Hepatocyte (in vitro differentiated cells): ENCODE results near the gene TBX10. TPM values are rescaled to one million over a fixed set of nuclear protein-coding genes. Genes with fewer than 3 reads are reported as not detected.

Experiments
- DNase-seq: peaks from one replicate; pipeline ENCODE4 v3.0.0-alpha.2; 2016; ENCODE audit warnings: low spot score
- H2AFZ ChIP-seq: fragments of 200-600 bp; sonication (generic); 2 replicates; pipeline ENCODE4 v1.6.0; 2016; ENCODE audit warnings: antibody characterized with exemption, mild to moderate bottlenecking
- H3K27ac ChIP-seq: fragments of 200-600 bp; sonication (generic); 2 replicates; pipeline ENCODE4 v1.5.1; 2016; ENCODE audit warnings: mild to moderate bottlenecking
- H3K27me3 ChIP-seq: fragments of 200-600 bp; sonication (generic); 2 replicates; pipeline ENCODE4 v1.6.1; 2016
- H3K36me3 ChIP-seq: fragments of 200-600 bp; sonication (generic); replicated peaks from 2 replicates; pipeline ENCODE4 v1.5.1; 2016; ENCODE audit warnings: low read depth; ENCODE audit not compliant: insufficient read depth
- H3K4me1 ChIP-seq: fragments of 200-600 bp; sonication (generic); 2 replicates; pipeline ENCODE4 v1.5.1; 2016; ENCODE audit warnings: mild to moderate bottlenecking, moderate library complexity; ENCODE audit not compliant: insufficient read depth
- H3K4me2 ChIP-seq: fragments of 200-600 bp; sonication (generic); 2 replicates; pipeline ENCODE4 v1.6.0; 2016
- H3K4me3 ChIP-seq: fragments of 200-600 bp; sonication (generic); 2 replicates; pipeline ENCODE4 v1.5.1; 2016; ENCODE audit warnings: mild to moderate bottlenecking
- H3K79me2 ChIP-seq: fragments of 200-600 bp; sonication (generic); 2 replicates; pipeline ENCODE4 v1.6.0; 2017; ENCODE audit warnings: mild to moderate bottlenecking
- H3K9me2 ChIP-seq: fragments of 200-600 bp; sonication (generic); replicated peaks from 2 replicates; pipeline ENCODE4 v1.6.0; 2017; ENCODE audit warnings: mild to moderate bottlenecking; ENCODE audit not compliant: insufficient read depth
- H3K9me3 ChIP-seq: fragments of 200-600 bp; sonication (generic); 2 replicates; pipeline ENCODE4 v1.5.1; 2016; ENCODE audit warnings: low read depth, mild to moderate bottlenecking
- H4K20me1 ChIP-seq: fragments of 200-600 bp; sonication (generic); 2 replicates; pipeline ENCODE4 v1.6.0; 2016; ENCODE audit warnings: mild to moderate bottlenecking; ENCODE audit not compliant: insufficient read depth, poor library complexity, severe bottlenecking
- EZH2 ChIP-seq: fragments of 200-600 bp; sonication (generic); IDR thresholded peaks from 2 replicates; pipeline ENCODE4 v1.6.1; 2016; ENCODE audit warnings: antibody characterized with exemption, mild to moderate bottlenecking, borderline replicate concordance
- EZH2phosphoT487 ChIP-seq: fragments of 200-600 bp; sonication (generic); IDR thresholded peaks from one replicate; pipeline ENCODE4 v1.6.1; 2018; ENCODE audit warnings: antibody characterized with exemption, mild to moderate bottlenecking, low read depth, moderate library complexity; ENCODE audit not compliant: unreplicated experiment, severe bottlenecking
- WGBS: methylation state at CpG from one replicate; pipeline ENCODE4 v1.1.6; 2016; ENCODE audit warnings: low lambda C conversion rate; ENCODE audit errors: missing lambda C conversion rate; 5-methylcytosine and 5-hydroxymethylcytosine counted together
- polyA plus RNA-seq: library from polyadenylated mRNA; unstranded; fragments of >200 nt; fragmentation: Nextera tagmentation; extraction: Ambion mirVana; gene quantifications from 2 replicates; pipeline ENCODE4 v1.2.1, GENCODE V29; 2016
- total RNA-seq: library from RNA; depleted of rRNA; stranded (reverse); fragments of >200 nt; gene quantifications from 2 replicates; pipeline ENCODE4 v1.2.3, GENCODE V29; 2014
- TF ChIP-seq, protein P1 (sequence below): fragments of 200-600 bp; sonication (generic); IDR thresholded peaks from 2 replicates; pipeline ENCODE4 v1.5.1; 2016; ENCODE audit warnings: antibody characterized with exemption, mild to moderate bottlenecking; ENCODE audit not compliant: poor library complexity

Gene TBX10
- total and polyA plus RNA-seq, 2 experiments from 2014 or later: 0.34 to 0.70 TPM

DNA sequence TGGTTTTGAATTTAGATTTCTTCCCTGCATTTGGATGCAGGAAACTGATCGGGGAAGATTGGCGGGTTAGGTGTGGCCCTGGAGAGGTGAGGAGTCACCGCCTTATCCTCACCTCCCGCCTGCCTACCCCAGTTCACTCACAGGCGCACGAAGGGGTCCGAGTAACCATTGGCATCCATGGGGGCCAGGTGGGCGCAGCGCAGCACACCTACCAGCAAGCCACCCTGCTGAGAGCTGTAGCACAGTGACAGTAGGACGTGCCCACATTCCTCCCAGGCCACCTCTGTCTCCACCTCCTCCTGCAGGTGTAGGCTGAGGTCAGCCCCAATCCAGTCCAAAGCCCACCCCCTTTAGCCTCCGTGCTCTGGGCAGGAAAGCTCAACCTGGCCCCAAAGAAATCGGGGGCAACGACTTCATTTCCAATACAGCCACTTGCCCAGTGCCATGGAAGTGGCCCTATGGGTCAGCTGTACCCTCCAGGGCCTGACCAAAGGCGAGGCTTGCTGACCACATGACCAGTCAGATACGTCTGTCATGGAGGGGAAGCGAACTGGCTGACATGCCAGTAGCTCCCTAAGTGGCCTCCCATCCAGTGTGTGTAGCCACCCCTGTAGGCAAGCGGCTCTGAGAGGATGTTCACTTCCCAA is 26.1 kb downstream of the TBX10 start:
- H3K4me1 ChIP-seq: no peaks in the 10 kb centered on the region
- H3K27ac ChIP-seq: peak overlapping the region; percentile 42
- H3K36me3 ChIP-seq: no peaks in the 10 kb centered on the region
- no peaks in the 10 kb centered on the region for H3K27me3 ChIP-seq
- TF ChIP-seq, protein P1, sequence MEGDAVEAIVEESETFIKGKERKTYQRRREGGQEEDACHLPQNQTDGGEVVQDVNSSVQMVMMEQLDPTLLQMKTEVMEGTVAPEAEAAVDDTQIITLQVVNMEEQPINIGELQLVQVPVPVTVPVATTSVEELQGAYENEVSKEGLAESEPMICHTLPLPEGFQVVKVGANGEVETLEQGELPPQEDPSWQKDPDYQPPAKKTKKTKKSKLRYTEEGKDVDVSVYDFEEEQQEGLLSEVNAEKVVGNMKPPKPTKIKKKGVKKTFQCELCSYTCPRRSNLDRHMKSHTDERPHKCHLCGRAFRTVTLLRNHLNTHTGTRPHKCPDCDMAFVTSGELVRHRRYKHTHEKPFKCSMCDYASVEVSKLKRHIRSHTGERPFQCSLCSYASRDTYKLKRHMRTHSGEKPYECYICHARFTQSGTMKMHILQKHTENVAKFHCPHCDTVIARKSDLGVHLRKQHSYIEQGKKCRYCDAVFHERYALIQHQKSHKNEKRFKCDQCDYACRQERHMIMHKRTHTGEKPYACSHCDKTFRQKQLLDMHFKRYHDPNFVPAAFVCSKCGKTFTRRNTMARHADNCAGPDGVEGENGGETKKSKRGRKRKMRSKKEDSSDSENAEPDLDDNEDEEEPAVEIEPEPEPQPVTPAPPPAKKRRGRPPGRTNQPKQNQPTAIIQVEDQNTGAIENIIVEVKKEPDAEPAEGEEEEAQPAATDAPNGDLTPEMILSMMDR: no peak
- no peak for TF ChIP-seq EZH2phosphoT487
- no peak for TF ChIP-seq EZH2
- H4K20me1 ChIP-seq: no peaks in the 10 kb centered on the region
- H3K9me2 ChIP-seq: no peaks in the 10 kb centered on the region
- H3K4me2 ChIP-seq: peak overlapping the region; percentile 70
- H2AFZ ChIP-seq: no peak overlapping the region
- H3K79me2 ChIP-seq: peaks cover 4% of the 10 kb centered on the region
- H3K9me3 ChIP-seq: no peaks in the 10 kb centered on the region
- H3K4me3 ChIP-seq: no peak overlapping the region
- WGBS: 94% methylated on average over 17 of the region's 17 CpGs
- no peak for DNase-seq

DNA sequence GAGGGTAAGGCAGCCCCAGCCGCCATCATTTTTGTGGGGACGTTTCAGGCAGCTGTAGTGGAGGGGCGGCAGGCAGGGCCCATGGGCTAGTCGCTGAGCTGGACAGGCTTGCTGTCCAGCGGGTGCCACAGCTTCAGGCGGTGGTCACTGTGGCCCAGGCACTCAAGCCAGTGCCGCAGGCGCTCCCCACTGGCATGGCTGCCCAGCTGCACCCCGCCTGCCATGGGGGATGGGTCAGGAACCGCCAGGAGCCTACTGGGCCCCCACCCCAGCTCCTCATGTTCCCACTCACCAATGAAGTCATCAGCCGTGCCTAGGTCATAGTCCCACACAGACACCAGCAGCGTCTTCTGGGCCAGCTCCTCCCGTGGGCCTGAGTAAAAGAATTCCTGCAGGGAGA is 26.8 kb downstream of the TBX10 start:
- Histone ChIP-seq H2AFZ (no peak overlapping the region), H3K9me3 (no peaks in the 10 kb centered on the region), H3K27me3 (no peaks in the 10 kb centered on the region), H3K4me2 (no peak overlapping the region), H3K4me1 (peaks cover 1% of the 10 kb centered on the region), H3K27ac (no peak overlapping the region), H4K20me1 (no peaks in the 10 kb centered on the region), H3K9me2 (no peaks in the 10 kb centered on the region), H3K36me3 (no peaks in the 10 kb centered on the region), H3K4me3 (no peak overlapping the region), H3K79me2 (peaks cover 9% of the 10 kb centered on the region)
- TF ChIP-seq, protein P1: no peak
- no peak for TF ChIP-seq EZH2phosphoT487
- no peak for TF ChIP-seq EZH2
- DNase-seq: no peak
- WGBS: 94% methylated on average over 13 of the region's 13 CpGs

DNA sequence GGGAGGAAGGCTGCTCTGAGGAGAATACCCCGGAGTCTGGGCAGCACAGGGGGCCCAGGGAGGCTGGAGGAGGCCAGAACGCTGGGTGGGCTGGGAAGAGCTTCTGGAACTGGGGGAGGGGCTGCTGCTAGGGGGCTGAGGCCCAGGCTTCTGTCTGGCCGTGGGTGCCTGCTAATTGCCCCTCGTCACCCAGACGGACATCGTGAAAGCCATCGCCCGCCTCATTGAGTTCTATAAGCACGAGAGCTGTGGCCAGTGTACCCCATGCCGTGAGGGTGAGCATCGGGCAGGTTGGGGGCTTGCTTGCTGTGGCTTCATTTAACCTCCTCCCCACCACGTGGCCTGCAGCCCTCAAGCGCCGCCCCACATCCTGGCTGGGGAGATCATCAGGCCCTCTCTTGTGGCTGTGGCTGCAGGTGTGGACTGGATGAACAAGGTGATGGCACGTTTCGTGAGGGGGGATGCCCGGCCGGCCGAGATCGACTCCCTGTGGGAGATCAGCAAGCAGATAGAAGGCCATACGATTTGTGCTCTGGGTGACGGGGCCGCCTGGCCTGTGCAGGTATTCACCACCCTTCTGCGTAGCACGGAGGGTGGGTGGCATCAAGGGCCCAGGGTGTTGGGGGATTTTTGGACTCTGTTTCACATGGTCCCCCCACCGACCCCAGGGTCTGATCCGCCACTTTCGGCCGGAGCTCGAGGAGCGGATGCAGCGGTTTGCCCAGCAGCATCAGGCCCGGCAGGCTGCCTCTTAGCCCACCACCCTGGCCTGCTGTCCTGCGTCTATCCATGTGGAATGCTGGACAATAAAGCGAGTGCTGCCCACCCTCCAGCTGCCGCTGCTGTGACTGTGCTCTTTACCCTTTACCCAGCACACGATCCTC is 27.6 kb downstream of the TBX10 start:
- Histone ChIP-seq H4K20me1 (no peaks in the 10 kb centered on the region), H3K9me2 (no peaks in the 10 kb centered on the region), H3K4me2 (no peak overlapping the region), H3K27ac (no peak overlapping the region), H3K36me3 (no peaks in the 10 kb centered on the region), H3K4me3 (no peak overlapping the region), H3K27me3 (no peaks in the 10 kb centered on the region), H3K4me1 (peaks cover 5% of the 10 kb centered on the region), H3K9me3 (no peaks in the 10 kb centered on the region), H3K79me2 (peaks cover 17% of the 10 kb centered on the region), H2AFZ (no peak overlapping the region)
- no peak for DNase-seq
- TF ChIP-seq EZH2phosphoT487 (no peak), EZH2 (no peak)
- TF ChIP-seq, protein P1: no peak
- WGBS: 98% methylated on average over 30 of the region's 37 CpGs
